ENCODE data around the gene KDM5A. TPM values are rescaled to one million over a fixed set of nuclear protein-coding genes. Genes with fewer than 3 reads are reported as not detected.

KDM5A gene
- total and polyA plus RNA-seq, 10 of the 15 experiments (the other 5 are each of a cell fraction or from before 2014, with no cell fraction given) = 9.0 to 59.9 (median 27.7) TPM

- BruUV-seq (replicated peaks) = no TSS peak
- Histone ChIP-seq H3K27me3 (replicated peaks in 1 of 2; ENCODE audit: control insufficient read depth in 2 of 2, insufficient read depth in 2 of 2, low read length in 1 of 2) (peaks cover 0 to 6% of the 10 kb centered on the region in 2 experiments; a peak in 2 of 4 replicates), H3K27ac (ENCODE audit: control insufficient read depth, insufficient read depth) (no peak overlapping the region), H3K36me3 (ENCODE audit: control insufficient read depth in 2 of 2, insufficient read depth in 2 of 2, low read length in 1 of 2) (no peaks in the 10 kb centered on the region), H3K4me3 (no peak overlapping the region), H3K9me3 (replicated peaks; ENCODE audit: control insufficient read depth, insufficient read depth, low read length) (no peaks in the 10 kb centered on the region), H3K4me2 (ENCODE audit: control insufficient read depth, insufficient read depth) (no peak overlapping the region), H2AFZ (ENCODE audit: control insufficient read depth, low read depth, low read length) (no peak overlapping the region), H3K9ac (ENCODE audit: control insufficient read depth, insufficient read depth, low read length) (no peak overlapping the region), H3K4me1 (ENCODE audit: control insufficient read depth, insufficient read depth, low read length) (no peaks in the 10 kb centered on the region), H4K20me1 (ENCODE audit: control insufficient read depth, insufficient read depth) (no peaks in the 10 kb centered on the region), H3K79me2 (ENCODE audit: control insufficient read depth, insufficient read depth, low read length) (no peaks in the 10 kb centered on the region)
- no peak for FAIRE-seq
- intact Hi-C loops (cut with micrococcal nuclease; ENCODE audit: unreplicated experiment) = no loop called here
- ChIA-PET CTCF (no interaction called here), SMC1A (ENCODE audit: uncharacterized antibody, unreplicated experiment) (no interaction called here), RAD21 (ENCODE audit: unreplicated experiment) (no interaction called here), POLR2A (no interaction called here)
- no peak for ATAC-seq
- WGBS (ENCODE audit: insufficient coverage, insufficient replicate concordance, low lambda C conversion rate, missing lambda C conversion rate) = 82% methylated on average over 6 of the region's 6 CpGs
- in situ Hi-C loops (cut with MboI) = no loop called here
- no peak for DNase-seq (ENCODE audit: low read depth, low spot score)
- no peak for TF ChIP-seq ZZZ3 (IDR thresholded peaks at IDR 0.05; ENCODE audit: control insufficient read depth, insufficient read length, low read depth)
- no peak for TF ChIP-seq ZNF592 (IDR thresholded peaks at IDR 0.05)
- no peak for TF ChIP-seq NBN (IDR thresholded peaks at IDR 0.05)
- TF ChIP-seq BCL3 (IDR thresholded peaks at IDR 0.05; ENCODE audit: borderline replicate concordance, insufficient read depth, low read depth, low read length, poor library complexity, severe bottlenecking) = no peak
- no peak for TF ChIP-seq ZNF274 (IDR thresholded peaks at IDR 0.05; ENCODE audit: insufficient read depth, insufficient read length)
Measured at GRCh38 chr12:256225-256624, 132.9 kb downstream of the KDM5A start.
